ENCODE data around the gene NTHL1.

NTHL1 gene

GRCh38 chr16:2083876-2084780, 36.5 kb upstream of the NTHL1 start:
- DNase-seq = no peak

GRCh38 chr16:2083409-2083808, 35.8 kb upstream of the NTHL1 start:
- no peak for DNase-seq

- no peak for DNase-seq
Observed at GRCh38 chr16:2082983-2083364, 35.3 kb upstream of the NTHL1 start.

- no peak for DNase-seq
Observed at GRCh38 chr16:2082171-2082982, 34.7 kb upstream of the NTHL1 start.

GRCh38 chr16:2081201-2082084, 33.8 kb upstream of the NTHL1 start:
- no peak for DNase-seq

GRCh38 chr16:2079991-2080390, 32.4 kb upstream of the NTHL1 start:
- no peak for DNase-seq

GRCh38 chr16:2079311-2079800, 31.7 kb upstream of the NTHL1 start:
- no peak for DNase-seq

GRCh38 chr16:2078691-2079090, 31.1 kb upstream of the NTHL1 start:
- no peak for DNase-seq

- no peak for DNase-seq
Observed at GRCh38 chr16:2078096-2078495, 30.5 kb upstream of the NTHL1 start.

GRCh38 chr16:2077696-2078095, 30.1 kb upstream of the NTHL1 start:
- no peak for DNase-seq

- no peak for DNase-seq
Observed at GRCh38 chr16:2077016-2077415, 29.4 kb upstream of the NTHL1 start.

GRCh38 chr16:2076072-2076865, 28.6 kb upstream of the NTHL1 start:
- DNase-seq = no peak

- no peak for DNase-seq
Observed at GRCh38 chr16:2075631-2076030, 28.0 kb upstream of the NTHL1 start.

- no peak for DNase-seq
Observed at GRCh38 chr16:2074071-2074470, 26.4 kb upstream of the NTHL1 start.

GRCh38 chr16:2072926-2073325, 25.3 kb upstream of the NTHL1 start:
- no peak for DNase-seq

GRCh38 chr16:2071454-2072202, 24.0 kb upstream of the NTHL1 start:
- no peak for DNase-seq

- DNase-seq = no peak
Observed at GRCh38 chr16:2070576-2071453, 23.2 kb upstream of the NTHL1 start.

GRCh38 chr16:2066139-2066538, 18.5 kb upstream of the NTHL1 start:
- DNase-seq = no peak

GRCh38 chr16:2064368-2064945, 16.8 kb upstream of the NTHL1 start:
- no peak for DNase-seq

GRCh38 chr16:2063861-2064260, 16.2 kb upstream of the NTHL1 start:
- DNase-seq = no peak
